GM19238 (cell line): ENCODE measurements around the gene PPHLN1.
"Not testable (repeated sequence)": the region's sequence is repeated elsewhere in the genome, so short reads cannot be mapped to it uniquely, and the experiment has no call there.

Experiments
- DNase-seq: peaks from one replicate; pipeline ENCODE4 v3.0.0; 2011; ENCODE audit warnings: low spot score; ENCODE audit not compliant: insufficient read length

Gene PPHLN1

DNA sequence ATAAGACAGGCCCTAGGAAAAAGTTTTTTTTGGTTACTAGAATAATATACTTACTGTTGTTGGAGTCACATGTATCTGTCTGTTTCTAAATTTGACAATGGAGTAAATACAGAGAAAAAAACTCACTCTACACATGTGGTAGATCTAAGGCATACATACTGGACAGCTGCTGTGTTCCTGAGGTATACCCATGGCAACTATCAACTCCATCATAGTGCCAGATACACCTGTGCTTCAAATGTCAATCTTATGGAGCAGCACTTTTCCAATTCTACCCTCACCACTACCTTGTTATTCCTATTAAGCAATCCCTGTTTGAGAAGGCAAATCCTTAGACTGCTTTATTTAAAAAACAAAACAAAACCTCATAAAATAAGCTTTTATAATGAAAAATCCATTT, 3.4 kb upstream of the PPHLN1 start:
- DNase-seq, result no peak

DNA sequence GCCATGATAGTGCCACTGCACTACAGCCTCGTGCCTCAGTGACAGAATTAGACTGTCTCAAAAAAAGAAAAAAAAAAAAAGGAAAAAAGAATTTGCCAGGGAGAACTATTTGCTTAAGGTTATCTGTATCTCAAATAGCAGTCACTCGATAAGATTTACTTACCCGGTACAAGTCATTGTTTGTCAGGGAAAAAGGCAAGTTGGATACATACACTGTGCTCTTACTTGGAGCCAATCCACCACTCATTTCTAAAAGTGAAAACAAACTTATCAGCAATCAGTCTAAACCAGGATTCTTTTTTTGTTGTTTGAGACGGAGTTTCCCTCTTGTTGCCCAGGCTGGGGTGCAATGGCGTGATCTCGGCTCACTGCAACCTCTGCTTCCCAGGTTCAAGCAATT, 2.1 kb upstream of the PPHLN1 start:
- DNase-seq, result no peak

DNA sequence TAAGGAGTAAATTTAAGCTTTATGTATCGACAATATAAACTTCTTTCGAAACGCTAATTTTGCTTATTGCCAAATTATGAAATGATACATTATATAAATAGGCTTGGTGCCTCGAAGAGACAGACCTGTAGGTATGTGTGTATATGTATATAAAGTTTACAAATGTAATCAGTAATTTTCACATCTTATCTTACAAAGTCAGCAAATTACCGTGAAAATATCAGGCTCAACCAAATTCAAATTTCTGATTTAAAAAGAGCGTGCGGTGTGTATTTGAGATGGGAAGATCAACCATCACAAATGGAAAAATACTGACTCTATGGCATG, 678 bp upstream of the PPHLN1 start:
- DNase-seq, result no peak

DNA sequence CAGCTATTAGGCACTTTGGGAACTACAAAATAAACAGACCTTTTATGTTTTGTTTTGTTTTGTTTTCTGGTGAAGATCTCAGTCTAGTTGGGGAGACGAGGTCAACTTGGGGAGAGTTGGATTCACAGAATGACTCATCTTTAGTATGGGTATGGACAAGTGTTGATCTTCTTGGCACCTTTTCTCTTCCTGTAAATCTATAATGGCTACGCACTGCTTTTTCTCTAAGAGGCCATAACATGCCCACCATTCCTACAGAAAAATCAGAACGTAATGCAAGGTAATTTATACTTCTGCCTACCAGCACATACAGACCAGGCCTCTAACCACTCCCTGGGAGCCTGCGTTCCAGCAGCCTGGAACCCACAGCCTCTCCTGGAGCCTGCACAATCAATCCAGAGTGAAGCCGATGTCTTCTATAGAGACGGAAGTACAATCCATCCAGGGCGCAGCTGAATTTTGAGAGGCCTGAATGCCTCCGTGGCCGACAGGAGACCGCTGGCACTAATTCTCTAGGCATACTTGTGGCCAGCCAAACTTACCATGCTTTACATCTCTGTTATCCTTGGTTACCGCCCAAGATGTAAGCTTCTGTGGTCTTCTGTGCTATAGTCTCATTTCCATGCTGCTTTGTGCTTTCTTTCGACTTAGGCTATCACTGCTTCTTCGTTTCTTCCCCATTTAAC, 717 bp downstream of the PPHLN1 start:
- no peak for DNase-seq

DNA sequence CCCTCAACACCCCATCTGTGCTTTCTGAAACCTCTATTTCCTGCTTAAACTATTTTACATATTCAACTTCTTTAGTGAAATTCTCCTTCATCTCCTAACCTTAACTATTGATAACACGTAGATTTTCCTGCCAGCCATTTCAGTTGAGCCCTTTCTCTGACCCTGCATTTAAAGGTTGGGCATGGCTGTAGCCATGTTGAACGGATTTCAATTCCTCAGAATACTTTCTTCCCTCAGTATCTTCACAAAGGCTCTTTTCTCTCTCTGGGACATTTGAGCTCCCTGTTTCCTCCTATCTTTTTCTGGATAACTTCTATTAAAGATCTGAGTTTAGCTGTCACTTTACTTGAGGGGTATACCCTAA, 1.2 kb downstream of the PPHLN1 start:
- DNase-seq, result no peak

DNA sequence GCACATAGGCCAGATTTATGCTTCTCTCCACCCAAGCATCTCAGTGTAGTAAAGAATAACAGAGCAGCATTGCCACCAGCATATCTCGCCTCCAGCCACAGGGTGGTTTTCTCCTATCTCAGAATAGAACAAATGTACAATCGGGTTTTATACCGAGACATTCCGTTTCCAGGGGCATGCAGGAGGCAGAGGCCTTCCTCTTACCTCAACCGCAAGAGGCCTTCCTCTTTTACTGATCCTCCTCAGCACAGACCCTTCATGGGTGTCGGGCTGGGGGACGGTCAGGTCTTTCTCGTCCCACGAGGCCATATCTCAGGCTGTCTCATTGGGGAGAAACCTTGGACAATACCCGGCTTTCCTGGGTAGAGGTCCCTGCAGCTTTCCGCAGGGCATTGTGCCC, 4.1 kb downstream of the PPHLN1 start:
- DNase-seq, result not testable (repeated sequence)

GRCh38 chr12:42332301-42333285, 6.6 kb downstream of the PPHLN1 start:
- peak; percentile 11 for DNase-seq

- DNase-seq, result no peak
Measured at GRCh38 chr12:42336286-42336685, 10.3 kb downstream of the PPHLN1 start.

DNA sequence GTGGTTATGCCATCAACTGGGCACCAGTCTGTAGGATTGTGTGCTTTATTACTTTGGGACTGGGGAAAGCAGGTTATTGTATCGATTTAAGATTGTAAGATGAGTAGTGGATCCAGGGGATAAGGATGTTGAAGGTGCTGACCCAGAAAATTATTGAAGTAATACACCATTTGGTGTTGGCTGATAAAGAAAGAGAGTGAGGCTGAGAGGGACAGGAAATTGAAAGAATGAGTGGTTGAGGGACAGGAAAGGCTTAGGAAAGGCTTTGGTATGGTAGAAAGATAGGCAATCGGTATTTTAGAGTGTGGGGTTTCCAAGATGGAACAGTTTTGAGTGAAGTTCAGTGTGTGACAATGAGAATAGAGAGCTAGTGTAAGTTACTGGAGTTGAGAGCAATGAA, 12.3 kb downstream of the PPHLN1 start:
- DNase-seq, result no peak

DNA sequence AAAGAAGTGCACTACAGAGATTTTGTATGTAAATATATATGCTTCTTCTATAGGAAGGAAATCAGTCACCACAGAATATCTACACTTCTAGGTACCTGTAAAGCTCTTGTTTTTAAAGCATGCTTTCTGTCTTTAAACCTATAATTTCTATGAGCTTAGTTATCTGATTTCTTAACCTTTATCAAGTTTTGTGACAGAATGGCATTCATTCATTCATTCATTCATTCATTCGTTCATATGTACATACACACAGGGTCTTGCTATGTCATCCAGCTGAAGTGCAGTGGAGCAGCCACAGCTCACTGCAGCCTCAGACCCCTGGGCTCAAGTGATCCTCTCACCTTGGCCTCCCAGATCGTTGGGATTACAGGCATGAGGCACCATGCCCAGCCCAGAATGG, 16.1 kb downstream of the PPHLN1 start:
- no peak for DNase-seq

GRCh38 chr12:42343721-42344120, 17.8 kb downstream of the PPHLN1 start:
- no peak for DNase-seq

GRCh38 chr12:42346403-42347002, 20.5 kb downstream of the PPHLN1 start:
- DNase-seq, result no peak

DNA sequence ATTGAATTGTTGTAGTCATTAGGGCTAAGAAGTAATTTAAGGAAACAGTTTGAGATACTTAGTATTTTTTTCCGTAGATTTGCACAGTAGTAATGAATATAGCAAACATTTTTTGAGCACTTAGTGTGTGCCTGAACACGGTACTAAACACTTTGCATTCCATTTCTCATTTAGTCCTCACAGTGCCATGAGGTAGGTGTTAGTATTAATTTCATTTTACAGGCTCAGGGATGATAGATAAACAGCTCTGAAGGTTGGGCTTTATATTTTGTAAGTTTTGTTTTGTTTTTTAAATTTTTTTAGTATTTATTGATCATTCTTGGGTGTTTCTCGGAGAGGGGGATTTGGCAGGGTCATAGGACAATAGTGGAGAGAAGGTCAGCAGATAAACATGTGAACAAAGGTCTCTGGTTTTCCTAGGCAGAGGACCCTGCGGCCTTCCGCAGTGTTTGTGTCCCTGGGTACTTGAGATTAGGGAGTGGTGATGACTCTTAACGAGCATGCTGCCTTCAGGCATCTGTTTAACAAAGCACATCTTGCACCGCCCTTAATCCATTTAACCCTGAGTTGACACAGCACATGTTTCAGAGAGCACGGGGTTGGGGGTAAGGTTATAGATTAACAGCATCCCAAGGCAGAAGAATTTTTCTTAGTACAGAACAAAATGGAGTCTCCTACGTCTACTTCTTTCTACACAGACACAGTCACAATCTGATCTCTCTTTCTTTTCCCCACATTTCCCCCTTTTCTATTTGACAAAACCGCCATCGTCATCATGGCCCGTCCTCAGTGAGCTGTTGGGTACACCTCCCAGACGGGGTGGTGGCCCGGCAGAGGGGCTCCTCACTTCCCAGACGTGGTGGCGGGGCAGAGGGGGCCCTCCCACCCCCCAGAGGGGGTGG, 23.4 kb downstream of the PPHLN1 start:
- not testable (repeated sequence) for DNase-seq

- not testable (repeated sequence) for DNase-seq
Measured at GRCh38 chr12:42350021-42350407, 24.0 kb downstream of the PPHLN1 start.

- no peak for DNase-seq
Measured at GRCh38 chr12:42356344-42356743, 30.4 kb downstream of the PPHLN1 start.

GRCh38 chr12:42360747-42361403, 34.9 kb downstream of the PPHLN1 start:
- peak; percentile 14 for DNase-seq

- no peak for DNase-seq
Measured at GRCh38 chr12:42361909-42362646, 36.1 kb downstream of the PPHLN1 start.

DNA sequence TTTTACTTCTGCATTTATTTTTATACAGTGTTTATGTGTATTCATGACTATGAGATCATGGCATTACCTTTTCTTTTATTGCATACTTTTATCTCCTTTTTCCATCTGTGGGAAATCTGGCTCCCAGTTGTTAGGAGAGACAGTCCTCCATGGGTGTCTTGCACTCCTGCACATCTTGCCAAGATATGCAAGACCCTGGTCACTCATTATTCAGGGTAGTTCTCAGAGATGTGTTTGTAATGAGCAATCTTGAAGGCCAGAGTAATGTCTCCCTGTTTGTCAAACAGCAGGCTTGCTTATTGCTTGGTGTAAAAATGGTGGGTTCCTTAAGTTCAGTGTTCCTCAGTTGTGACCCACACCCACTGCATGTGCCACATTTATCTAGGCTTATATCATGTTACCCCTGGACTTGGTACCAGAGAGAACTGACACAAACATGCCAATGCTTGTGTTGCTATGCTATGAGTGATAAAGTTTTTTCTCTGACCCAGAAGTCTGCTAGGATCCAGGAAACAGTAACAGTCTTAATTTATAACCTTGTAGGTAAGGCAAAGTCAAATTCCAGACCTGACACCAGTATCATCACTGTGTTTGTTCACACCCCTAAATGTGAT, 36.8 kb downstream of the PPHLN1 start:
- no peak for DNase-seq

DNA sequence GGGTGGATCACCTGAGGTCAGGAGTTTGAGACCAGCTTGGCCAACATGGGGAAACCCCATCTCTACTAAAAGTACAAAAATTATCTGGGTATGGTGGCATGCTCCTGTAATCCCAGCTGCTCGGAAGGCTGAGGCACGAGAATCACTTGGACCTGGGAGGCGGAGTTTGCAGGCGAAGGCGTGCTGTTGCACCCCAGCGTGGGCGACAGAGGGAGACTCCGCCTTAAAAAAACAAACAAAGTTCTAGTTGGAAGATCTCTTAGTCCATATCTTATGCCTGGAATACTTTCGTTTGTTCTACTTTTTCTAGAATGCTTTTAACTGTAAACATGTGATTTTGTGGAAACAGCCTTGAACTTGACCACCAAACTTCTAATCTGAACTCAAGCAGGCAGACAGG, 38.7 kb downstream of the PPHLN1 start:
- no peak for DNase-seq

GRCh38 chr12:42365486-42365885, 39.5 kb downstream of the PPHLN1 start:
- DNase-seq, result no peak
